ENCODE results near the gene PCYOX1L. TPM values are rescaled to one million over a fixed set of nuclear protein-coding genes. Genes with fewer than 3 reads are reported as not detected.

PCYOX1L gene
- total and polyA plus RNA-seq, 2 of the 8 experiments (the other 6 are each of a cell fraction or from before 2014, with no cell fraction given), result 6.8 to 17.2 TPM

DNA sequence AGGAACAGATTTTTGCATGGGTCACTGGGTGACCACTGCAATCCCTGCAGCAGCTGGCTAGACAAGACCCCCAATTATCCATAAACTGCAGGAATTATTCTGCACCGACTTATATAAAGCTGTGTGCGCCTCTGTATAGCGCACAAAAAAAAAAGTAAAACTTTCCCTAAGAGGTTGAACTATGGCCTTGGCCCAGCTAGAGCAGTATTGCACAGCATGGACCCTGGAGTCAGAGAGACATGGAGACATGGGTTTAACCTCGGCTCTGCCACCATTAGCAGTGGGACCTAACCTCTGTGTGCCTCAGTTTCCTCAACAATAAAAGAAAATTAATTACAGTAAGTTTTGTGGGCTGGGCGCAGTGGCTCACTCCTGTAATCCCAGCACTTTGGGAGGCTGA, 29.7 kb upstream of the PCYOX1L start (continued):
- TF ChIP-seq, protein P1, sequence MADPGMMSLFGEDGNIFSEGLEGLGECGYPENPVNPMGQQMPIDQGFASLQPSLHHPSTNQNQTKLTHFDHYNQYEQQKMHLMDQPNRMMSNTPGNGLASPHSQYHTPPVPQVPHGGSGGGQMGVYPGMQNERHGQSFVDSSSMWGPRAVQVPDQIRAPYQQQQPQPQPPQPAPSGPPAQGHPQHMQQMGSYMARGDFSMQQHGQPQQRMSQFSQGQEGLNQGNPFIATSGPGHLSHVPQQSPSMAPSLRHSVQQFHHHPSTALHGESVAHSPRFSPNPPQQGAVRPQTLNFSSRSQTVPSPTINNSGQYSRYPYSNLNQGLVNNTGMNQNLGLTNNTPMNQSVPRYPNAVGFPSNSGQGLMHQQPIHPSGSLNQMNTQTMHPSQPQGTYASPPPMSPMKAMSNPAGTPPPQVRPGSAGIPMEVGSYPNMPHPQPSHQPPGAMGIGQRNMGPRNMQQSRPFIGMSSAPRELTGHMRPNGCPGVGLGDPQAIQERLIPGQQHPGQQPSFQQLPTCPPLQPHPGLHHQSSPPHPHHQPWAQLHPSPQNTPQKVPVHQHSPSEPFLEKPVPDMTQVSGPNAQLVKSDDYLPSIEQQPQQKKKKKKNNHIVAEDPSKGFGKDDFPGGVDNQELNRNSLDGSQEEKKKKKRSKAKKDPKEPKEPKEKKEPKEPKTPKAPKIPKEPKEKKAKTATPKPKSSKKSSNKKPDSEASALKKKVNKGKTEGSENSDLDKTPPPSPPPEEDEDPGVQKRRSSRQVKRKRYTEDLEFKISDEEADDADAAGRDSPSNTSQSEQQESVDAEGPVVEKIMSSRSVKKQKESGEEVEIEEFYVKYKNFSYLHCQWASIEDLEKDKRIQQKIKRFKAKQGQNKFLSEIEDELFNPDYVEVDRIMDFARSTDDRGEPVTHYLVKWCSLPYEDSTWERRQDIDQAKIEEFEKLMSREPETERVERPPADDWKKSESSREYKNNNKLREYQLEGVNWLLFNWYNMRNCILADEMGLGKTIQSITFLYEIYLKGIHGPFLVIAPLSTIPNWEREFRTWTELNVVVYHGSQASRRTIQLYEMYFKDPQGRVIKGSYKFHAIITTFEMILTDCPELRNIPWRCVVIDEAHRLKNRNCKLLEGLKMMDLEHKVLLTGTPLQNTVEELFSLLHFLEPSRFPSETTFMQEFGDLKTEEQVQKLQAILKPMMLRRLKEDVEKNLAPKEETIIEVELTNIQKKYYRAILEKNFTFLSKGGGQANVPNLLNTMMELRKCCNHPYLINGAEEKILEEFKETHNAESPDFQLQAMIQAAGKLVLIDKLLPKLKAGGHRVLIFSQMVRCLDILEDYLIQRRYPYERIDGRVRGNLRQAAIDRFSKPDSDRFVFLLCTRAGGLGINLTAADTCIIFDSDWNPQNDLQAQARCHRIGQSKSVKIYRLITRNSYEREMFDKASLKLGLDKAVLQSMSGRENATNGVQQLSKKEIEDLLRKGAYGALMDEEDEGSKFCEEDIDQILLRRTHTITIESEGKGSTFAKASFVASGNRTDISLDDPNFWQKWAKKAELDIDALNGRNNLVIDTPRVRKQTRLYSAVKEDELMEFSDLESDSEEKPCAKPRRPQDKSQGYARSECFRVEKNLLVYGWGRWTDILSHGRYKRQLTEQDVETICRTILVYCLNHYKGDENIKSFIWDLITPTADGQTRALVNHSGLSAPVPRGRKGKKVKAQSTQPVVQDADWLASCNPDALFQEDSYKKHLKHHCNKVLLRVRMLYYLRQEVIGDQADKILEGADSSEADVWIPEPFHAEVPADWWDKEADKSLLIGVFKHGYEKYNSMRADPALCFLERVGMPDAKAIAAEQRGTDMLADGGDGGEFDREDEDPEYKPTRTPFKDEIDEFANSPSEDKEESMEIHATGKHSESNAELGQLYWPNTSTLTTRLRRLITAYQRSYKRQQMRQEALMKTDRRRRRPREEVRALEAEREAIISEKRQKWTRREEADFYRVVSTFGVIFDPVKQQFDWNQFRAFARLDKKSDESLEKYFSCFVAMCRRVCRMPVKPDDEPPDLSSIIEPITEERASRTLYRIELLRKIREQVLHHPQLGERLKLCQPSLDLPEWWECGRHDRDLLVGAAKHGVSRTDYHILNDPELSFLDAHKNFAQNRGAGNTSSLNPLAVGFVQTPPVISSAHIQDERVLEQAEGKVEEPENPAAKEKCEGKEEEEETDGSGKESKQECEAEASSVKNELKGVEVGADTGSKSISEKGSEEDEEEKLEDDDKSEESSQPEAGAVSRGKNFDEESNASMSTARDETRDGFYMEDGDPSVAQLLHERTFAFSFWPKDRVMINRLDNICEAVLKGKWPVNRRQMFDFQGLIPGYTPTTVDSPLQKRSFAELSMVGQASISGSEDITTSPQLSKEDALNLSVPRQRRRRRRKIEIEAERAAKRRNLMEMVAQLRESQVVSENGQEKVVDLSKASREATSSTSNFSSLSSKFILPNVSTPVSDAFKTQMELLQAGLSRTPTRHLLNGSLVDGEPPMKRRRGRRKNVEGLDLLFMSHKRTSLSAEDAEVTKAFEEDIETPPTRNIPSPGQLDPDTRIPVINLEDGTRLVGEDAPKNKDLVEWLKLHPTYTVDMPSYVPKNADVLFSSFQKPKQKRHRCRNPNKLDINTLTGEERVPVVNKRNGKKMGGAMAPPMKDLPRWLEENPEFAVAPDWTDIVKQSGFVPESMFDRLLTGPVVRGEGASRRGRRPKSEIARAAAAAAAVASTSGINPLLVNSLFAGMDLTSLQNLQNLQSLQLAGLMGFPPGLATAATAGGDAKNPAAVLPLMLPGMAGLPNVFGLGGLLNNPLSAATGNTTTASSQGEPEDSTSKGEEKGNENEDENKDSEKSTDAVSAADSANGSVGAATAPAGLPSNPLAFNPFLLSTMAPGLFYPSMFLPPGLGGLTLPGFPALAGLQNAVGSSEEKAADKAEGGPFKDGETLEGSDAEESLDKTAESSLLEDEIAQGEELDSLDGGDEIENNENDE (IDR thresholded peaks at IDR 0.05; ENCODE audit: insufficient replicate concordance, low read length), result no peak
- TF ChIP-seq RFX5 (IDR thresholded peaks at IDR 0.05; ENCODE audit: borderline replicate concordance, low read depth, low read length), result no peak
- no peak for TF ChIP-seq GTF2F1 (IDR thresholded peaks at IDR 0.05; ENCODE audit: borderline replicate concordance, low read depth, low read length)
- no peak for TF ChIP-seq TAF7 (optimal IDR thresholded peaks at IDR 0.05; ENCODE audit: borderline replicate concordance, low read depth, low read length)
- no peak for TF ChIP-seq CBX5 (IDR thresholded peaks at IDR 0.05; ENCODE audit: low read depth, low read length)
